ENCODE data around the gene PLBD1.

PLBD1 gene

GRCh38 chr12:14482361-14482760 lies 85.3 kb downstream of the PLBD1 start:
- no peak for DNase-seq

GRCh38 chr12:14481201-14481600 lies 86.5 kb downstream of the PLBD1 start:
- no peak for DNase-seq

- no peak for DNase-seq
Observed at GRCh38 chr12:14479004-14479403, 88.7 kb downstream of the PLBD1 start.

GRCh38 chr12:14473707-14474287 lies 93.9 kb downstream of the PLBD1 start:
- DNase-seq = no peak

GRCh38 chr12:14471497-14471896 lies 96.2 kb downstream of the PLBD1 start:
- no peak for DNase-seq

- DNase-seq = no peak
Observed at GRCh38 chr12:14460212-14460841, 107.4 kb downstream of the PLBD1 start.

GRCh38 chr12:14454098-14454907 lies 113.4 kb downstream of the PLBD1 start:
- no peak for DNase-seq
